ENCODE data around the gene HPD. TPM values are rescaled to one million over a fixed set of nuclear protein-coding genes. Genes with fewer than 3 reads are reported as not detected.
A peak's percentile ranks its signal among the peaks of the same experiment; 100 is the strongest.

The HPD gene
- total RNA-seq, 1 experiment from 2014 or later = 0.51 TPM

GRCh38 chr12:121830134-121830533 lies 28.5 kb downstream of the HPD start:
- TF ChIP-seq, protein P1, sequence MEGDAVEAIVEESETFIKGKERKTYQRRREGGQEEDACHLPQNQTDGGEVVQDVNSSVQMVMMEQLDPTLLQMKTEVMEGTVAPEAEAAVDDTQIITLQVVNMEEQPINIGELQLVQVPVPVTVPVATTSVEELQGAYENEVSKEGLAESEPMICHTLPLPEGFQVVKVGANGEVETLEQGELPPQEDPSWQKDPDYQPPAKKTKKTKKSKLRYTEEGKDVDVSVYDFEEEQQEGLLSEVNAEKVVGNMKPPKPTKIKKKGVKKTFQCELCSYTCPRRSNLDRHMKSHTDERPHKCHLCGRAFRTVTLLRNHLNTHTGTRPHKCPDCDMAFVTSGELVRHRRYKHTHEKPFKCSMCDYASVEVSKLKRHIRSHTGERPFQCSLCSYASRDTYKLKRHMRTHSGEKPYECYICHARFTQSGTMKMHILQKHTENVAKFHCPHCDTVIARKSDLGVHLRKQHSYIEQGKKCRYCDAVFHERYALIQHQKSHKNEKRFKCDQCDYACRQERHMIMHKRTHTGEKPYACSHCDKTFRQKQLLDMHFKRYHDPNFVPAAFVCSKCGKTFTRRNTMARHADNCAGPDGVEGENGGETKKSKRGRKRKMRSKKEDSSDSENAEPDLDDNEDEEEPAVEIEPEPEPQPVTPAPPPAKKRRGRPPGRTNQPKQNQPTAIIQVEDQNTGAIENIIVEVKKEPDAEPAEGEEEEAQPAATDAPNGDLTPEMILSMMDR (IDR thresholded peaks at IDR 0.05) = no peak
- no peak for TF ChIP-seq REST (IDR thresholded peaks at IDR 0.05; ENCODE audit: insufficient read depth in 1 of 2, low read depth in 2 of 2, low read length in 1 of 2)
- TF ChIP-seq SIN3A (IDR thresholded peaks at IDR 0.05; ENCODE audit: borderline replicate concordance, insufficient read depth, low read depth, low read length) = no peak
- no peak for TF ChIP-seq TCF7L2 (IDR thresholded peaks at IDR 0.05; ENCODE audit: low read depth, low read length)
- TF ChIP-seq POLR2AphosphoS5 (IDR thresholded peaks at IDR 0.05; ENCODE audit: low read depth, low read length) = no peak
- DNase-seq (ENCODE audit: low read depth, low spot score) (no peak), ATAC-seq (no peak)
- Histone ChIP-seq H3K4me3 (ENCODE audit: low read depth in 2 of 2, low read length in 2 of 2) (no peak overlapping the region), H3K9me3 (ENCODE audit: control insufficient read depth, insufficient read depth, low read depth, low read length) (no peaks in the 10 kb centered on the region), H3K4me1 (ENCODE audit: control insufficient read depth, insufficient read depth, low read length) (no peaks in the 10 kb centered on the region), H3K27me3 (ENCODE audit: control insufficient read depth, insufficient read depth, low read length) (no peaks in the 10 kb centered on the region), H3K27ac (ENCODE audit: low read length) (no peak overlapping the region), H3K36me3 (ENCODE audit: control insufficient read depth, insufficient read depth, low read length) (peaks cover 3% of the 10 kb centered on the region)
- CTCF ChIA-PET = no interaction called here
- intact Hi-C loops (cut with micrococcal nuclease; ENCODE audit: unreplicated experiment) (no loop called here), in situ Hi-C loops (cut with HindIII; ENCODE audit: low pct_unique_long_range_greater_than_20kb, low sequenced_read_pairs) (no loop called here)
- POLR2A ChIA-PET = no interaction called here
- no TSS peak for BruUV-seq (replicated peaks)

DNA sequence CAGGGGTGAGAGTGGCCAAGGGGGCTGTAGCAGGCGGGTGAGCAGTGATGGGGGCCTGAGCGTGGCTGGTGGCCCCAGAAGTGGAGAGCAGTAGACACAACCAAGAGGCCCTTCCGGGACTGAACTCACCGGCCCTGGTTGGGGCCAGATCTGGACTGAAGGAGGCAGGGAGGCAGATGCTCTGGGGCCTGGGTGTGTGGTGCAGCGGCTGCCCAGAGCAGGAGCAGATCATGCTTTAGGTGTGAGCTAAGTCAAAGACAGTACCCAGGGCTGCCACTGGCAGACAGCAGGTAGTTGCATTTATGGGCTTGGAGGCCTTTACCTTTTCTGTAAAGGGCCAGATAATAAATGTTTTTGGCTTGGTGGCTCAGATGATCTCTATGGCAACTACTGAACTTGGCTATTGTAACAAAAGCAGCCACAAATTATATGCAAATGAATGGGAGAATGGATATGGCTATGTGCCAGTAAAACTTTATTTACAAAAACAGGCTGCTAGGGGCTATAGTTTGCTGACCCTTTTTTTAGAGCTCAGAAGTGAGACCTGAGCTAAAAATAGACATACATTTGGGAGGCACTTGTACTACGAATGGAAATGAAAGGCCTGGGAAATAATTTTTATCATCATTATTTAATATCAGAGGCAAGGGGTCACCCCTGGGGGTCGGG lies 29.3 kb downstream of the HPD start:
- peak; percentile 54; the same call in 1 of the 2 replicates for ATAC-seq

GRCh38 chr12:121828826-121829225 lies 29.8 kb downstream of the HPD start:
- intact Hi-C loops (cut with micrococcal nuclease; ENCODE audit: unreplicated experiment) (no loop called here), in situ Hi-C loops (cut with HindIII; ENCODE audit: low pct_unique_long_range_greater_than_20kb, low sequenced_read_pairs) (no loop called here)
- H3K9me3 ChIP-seq (ENCODE audit: control insufficient read depth, insufficient read depth, low read depth, low read length) = no peaks in the 10 kb centered on the region
- POLR2A ChIA-PET = no interaction called here
- H3K27ac ChIP-seq (ENCODE audit: low read length) = no peak overlapping the region
- no peak for DNase-seq (ENCODE audit: low read depth, low spot score)
- ATAC-seq = no peak
- no peak for TF ChIP-seq REST (IDR thresholded peaks at IDR 0.05; ENCODE audit: insufficient read depth in 1 of 2, low read depth in 2 of 2, low read length in 1 of 2)
- TF ChIP-seq POLR2AphosphoS5 (IDR thresholded peaks at IDR 0.05; ENCODE audit: low read depth, low read length) = no peak
- no peaks in the 10 kb centered on the region for H3K27me3 ChIP-seq (ENCODE audit: control insufficient read depth, insufficient read depth, low read length)
- BruUV-seq (replicated peaks) = no TSS peak
- peaks cover 3% of the 10 kb centered on the region for H3K36me3 ChIP-seq (ENCODE audit: control insufficient read depth, insufficient read depth, low read length)
- H3K4me1 ChIP-seq (ENCODE audit: control insufficient read depth, insufficient read depth, low read length) = no peaks in the 10 kb centered on the region
- CTCF ChIA-PET = no interaction called here
- H3K4me3 ChIP-seq (ENCODE audit: low read depth in 2 of 2, low read length in 2 of 2) = no peak overlapping the region

More for the DNA sequence above, 29.3 kb downstream of the HPD start:
- no peak for DNase-seq (ENCODE audit: low read depth, low spot score)
- Histone ChIP-seq H3K4me3 (ENCODE audit: low read depth in 2 of 2, low read length in 2 of 2) (no peak overlapping the region), H3K9me3 (ENCODE audit: control insufficient read depth, insufficient read depth, low read depth, low read length) (no peaks in the 10 kb centered on the region), H3K27me3 (ENCODE audit: control insufficient read depth, insufficient read depth, low read length) (no peaks in the 10 kb centered on the region), H3K27ac (ENCODE audit: low read length) (no peak overlapping the region), H3K36me3 (ENCODE audit: control insufficient read depth, insufficient read depth, low read length) (peaks cover 3% of the 10 kb centered on the region), H3K4me1 (ENCODE audit: control insufficient read depth, insufficient read depth, low read length) (no peaks in the 10 kb centered on the region)
- in situ Hi-C loops (cut with HindIII; ENCODE audit: low pct_unique_long_range_greater_than_20kb, low sequenced_read_pairs) = no loop called here
- no TSS peak for BruUV-seq (replicated peaks)
- TF ChIP-seq TCF7L2 (IDR thresholded peaks at IDR 0.05; ENCODE audit: low read depth, low read length) (no peak), SIN3A (IDR thresholded peaks at IDR 0.05; ENCODE audit: borderline replicate concordance, insufficient read depth, low read depth, low read length) (no peak)
- POLR2A ChIA-PET = interaction anchor here (0.6 kb wide), 1 partner anchor 41 kb away, joined by 3 read pairs; no protein-coding TSS in a partner anchor
- intact Hi-C loops (cut with micrococcal nuclease; ENCODE audit: unreplicated experiment) = no loop called here
- CTCF ChIA-PET = no interaction called here

Measured in Panc1 (cell line).